Measurements from ENCODE around the gene CEP192.

DNA sequence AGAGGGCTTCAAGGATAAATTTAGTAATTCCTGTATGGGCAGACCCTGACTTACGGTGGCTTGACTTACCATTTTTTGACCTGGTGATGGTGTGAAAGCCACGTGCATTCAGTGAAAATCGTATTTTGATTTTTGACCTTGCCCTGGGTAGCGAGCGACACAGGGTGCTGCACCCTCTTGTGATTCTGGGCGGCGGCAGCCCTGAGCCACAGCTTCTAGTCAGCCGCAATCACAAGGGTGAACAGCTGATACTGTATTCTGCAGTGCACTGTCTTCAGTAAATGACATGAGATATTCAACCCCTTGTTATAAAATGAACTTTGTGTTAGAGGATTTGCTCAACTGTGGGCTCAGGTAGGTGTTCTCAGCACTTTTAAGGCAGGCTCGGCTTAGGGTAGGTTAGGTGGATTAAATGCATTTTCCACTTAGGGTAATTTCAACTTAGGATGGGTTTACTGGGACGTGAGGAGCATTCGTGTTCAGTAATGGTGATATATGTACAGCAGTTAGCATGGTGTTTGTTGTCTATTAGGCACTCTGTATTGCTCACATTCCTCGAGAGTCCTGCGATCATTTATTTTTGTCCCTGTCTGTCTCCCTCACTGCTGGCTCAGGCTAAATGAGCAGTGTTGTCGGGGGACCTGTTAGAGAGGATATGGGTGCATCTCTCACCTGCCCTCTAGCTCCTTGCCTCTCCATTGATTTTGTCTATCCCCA is 109.9 kb downstream of the CEP192 start:
- TF ChIP-seq, protein P1, sequence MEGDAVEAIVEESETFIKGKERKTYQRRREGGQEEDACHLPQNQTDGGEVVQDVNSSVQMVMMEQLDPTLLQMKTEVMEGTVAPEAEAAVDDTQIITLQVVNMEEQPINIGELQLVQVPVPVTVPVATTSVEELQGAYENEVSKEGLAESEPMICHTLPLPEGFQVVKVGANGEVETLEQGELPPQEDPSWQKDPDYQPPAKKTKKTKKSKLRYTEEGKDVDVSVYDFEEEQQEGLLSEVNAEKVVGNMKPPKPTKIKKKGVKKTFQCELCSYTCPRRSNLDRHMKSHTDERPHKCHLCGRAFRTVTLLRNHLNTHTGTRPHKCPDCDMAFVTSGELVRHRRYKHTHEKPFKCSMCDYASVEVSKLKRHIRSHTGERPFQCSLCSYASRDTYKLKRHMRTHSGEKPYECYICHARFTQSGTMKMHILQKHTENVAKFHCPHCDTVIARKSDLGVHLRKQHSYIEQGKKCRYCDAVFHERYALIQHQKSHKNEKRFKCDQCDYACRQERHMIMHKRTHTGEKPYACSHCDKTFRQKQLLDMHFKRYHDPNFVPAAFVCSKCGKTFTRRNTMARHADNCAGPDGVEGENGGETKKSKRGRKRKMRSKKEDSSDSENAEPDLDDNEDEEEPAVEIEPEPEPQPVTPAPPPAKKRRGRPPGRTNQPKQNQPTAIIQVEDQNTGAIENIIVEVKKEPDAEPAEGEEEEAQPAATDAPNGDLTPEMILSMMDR (IDR thresholded peaks at IDR 0.05 in 4 of 5, conservative IDR thresholded peaks at IDR 0.05 in 1 of 5), result no peak
- no peak for TF ChIP-seq POLR2A (IDR thresholded peaks at IDR 0.05)

Data from gastrocnemius medialis (tissue), 4 donors.